T-helper 1 cell treated with Interleukin-12 subunit alpha and Interleukin-12 subunit beta and Interleukin-4 antibody, amounts not matched to agents 30 μg/mL and 1 μg/mL, for 36 hours (primary cell): ENCODE measurements around the gene MEF2A.
"Not testable (repeated sequence)": the region's sequence is repeated elsewhere in the genome, so short reads cannot be mapped to it uniquely, and the experiment has no call there.

Experiments used
- H3K27ac Mint-ChIP-seq: one replicate; pipeline ENCODE4 v1.8.0; 2021; ENCODE audit warnings: mild to moderate bottlenecking, mixed read lengths
- H3K27me3 Mint-ChIP-seq: one replicate; pipeline ENCODE4 v1.8.0; 2021; ENCODE audit warnings: low read depth, mixed read lengths
- H3K36me3 Mint-ChIP-seq: one replicate; pipeline ENCODE4 v1.8.0; 2021; ENCODE audit warnings: low read depth, mixed read lengths
- H3K4me1 Mint-ChIP-seq: one replicate; pipeline ENCODE4 v1.8.0; 2021; ENCODE audit warnings: low read depth, mixed read lengths
- H3K4me3 Mint-ChIP-seq: one replicate; pipeline ENCODE4 v1.8.0; 2021; ENCODE audit warnings: mild to moderate bottlenecking, moderate library complexity, mixed read lengths
- H3K9me3 Mint-ChIP-seq: one replicate; pipeline ENCODE4 v1.8.0; 2021; ENCODE audit warnings: mixed read lengths

The MEF2A gene

GRCh38 chr15:99738021-99738847 is 172.4 kb downstream of the MEF2A start:
- H3K9me3 Mint-ChIP-seq, result no peaks in the 10 kb centered on the region
- no peak overlapping the region for H3K27ac Mint-ChIP-seq
- no peak overlapping the region for H3K4me3 Mint-ChIP-seq
- H3K27me3 Mint-ChIP-seq, result no peaks in the 10 kb centered on the region
- peaks cover 21% of the 10 kb centered on the region for H3K4me1 Mint-ChIP-seq
- H3K36me3 Mint-ChIP-seq, result no peaks in the 10 kb centered on the region

DNA sequence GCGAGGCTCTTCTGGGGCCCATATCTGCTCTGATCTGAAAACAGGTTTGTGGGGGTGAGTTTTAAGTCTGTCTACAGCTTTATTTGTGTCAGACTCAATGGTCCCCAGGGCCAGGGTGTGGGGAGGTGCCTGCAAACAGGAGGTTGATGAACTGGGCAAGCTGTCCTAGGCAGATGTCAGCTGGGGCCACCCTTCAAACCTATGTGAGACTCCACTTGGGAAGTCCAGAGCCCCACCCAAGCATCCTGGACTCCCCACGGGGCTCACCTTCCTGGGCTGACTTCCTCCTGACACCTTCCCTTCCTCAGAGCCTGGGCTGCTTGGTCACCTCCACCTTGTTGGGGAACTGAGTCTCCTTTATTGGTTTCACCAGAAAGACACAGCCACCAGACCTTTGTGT is 176.1 kb downstream of the MEF2A start:
- Mint-ChIP-seq H3K4me3 (no peak overlapping the region), H3K4me1 (peaks cover 18% of the 10 kb centered on the region), H3K9me3 (no peaks in the 10 kb centered on the region), H3K27ac (no peak overlapping the region), H3K36me3 (no peaks in the 10 kb centered on the region), H3K27me3 (peaks cover 13% of the 10 kb centered on the region)

DNA sequence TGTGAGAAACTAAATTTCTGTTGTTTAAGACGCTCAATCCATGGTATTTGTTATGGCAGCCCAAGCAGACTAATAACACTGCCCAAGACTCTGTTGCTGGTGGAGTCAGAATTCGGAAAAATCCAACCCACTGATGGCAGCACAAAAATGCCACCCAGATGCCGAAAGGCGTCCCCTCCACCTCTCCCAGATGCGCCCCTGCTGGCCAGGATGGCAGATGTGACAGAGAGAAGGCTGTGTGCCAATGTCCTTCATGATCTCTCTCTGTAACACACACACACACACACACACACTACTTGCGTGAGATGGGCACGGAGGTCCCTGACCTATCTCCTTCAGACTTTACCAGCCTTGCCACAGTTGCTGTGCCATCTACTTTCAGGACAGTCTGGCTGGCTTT is 178.4 kb downstream of the MEF2A start:
- H3K27ac Mint-ChIP-seq, result no peak overlapping the region
- H3K4me1 Mint-ChIP-seq, result peaks cover 3% of the 10 kb centered on the region
- H3K4me3 Mint-ChIP-seq, result no peak overlapping the region
- H3K9me3 Mint-ChIP-seq, result no peaks in the 10 kb centered on the region
- H3K27me3 Mint-ChIP-seq, result peaks cover 13% of the 10 kb centered on the region
- H3K36me3 Mint-ChIP-seq, result no peaks in the 10 kb centered on the region

- Mint-ChIP-seq H3K27ac (no peak overlapping the region), H3K4me1 (peaks cover 3% of the 10 kb centered on the region), H3K36me3 (no peaks in the 10 kb centered on the region), H3K9me3 (no peaks in the 10 kb centered on the region), H3K4me3 (no peak overlapping the region), H3K27me3 (peaks cover 13% of the 10 kb centered on the region)
Measured at GRCh38 chr15:99745370-99746086, 179.7 kb downstream of the MEF2A start.

DNA sequence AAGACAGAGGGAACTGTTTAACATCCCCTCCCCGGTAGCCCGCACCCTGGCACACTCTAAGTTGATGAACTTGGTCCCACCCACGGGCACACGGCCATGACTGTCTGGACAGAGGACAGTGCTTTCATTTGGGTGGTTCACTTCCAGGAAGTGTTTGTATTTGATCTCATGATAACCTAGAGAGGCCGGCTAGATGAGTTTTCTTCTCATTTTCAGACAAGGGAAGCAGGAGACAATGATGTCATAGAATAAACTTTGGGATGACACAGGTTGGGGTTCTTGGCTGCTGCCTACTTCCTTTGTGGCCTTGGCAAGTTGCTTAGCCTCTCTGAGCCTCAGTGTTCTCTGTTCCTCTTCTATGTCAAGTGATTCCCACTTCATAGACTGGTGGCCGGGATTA is 183.6 kb downstream of the MEF2A start:
- Mint-ChIP-seq H3K9me3 (no peaks in the 10 kb centered on the region), H3K36me3 (no peaks in the 10 kb centered on the region), H3K4me1 (no peaks in the 10 kb centered on the region), H3K27me3 (peaks cover 13% of the 10 kb centered on the region), H3K27ac (no peak overlapping the region), H3K4me3 (no peak overlapping the region)

DNA sequence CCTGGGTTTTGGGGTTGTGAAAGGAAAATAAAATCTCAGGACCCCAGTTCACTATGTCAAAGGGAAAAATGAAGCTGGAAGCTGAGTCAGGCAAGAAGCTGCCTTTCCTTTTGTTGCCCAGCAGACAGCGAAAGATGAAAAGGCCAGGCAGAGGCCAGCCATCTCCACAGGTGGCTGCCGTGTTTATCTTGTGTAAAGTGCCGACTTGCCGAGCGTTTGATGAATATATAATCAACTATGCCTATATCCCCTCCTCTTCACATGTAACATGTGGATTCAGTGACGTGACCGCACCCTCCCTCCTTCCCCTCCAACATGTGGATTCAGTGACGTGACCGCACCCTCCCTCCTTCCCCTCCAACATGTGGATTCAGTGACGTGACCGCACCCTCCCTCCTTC is 184.5 kb downstream of the MEF2A start:
- H3K9me3 Mint-ChIP-seq, H3K4me3 Mint-ChIP-seq, H3K4me1 Mint-ChIP-seq, H3K36me3 Mint-ChIP-seq, H3K27ac Mint-ChIP-seq: not testable (repeated sequence)
- peaks cover 11% of the 10 kb centered on the region for H3K27me3 Mint-ChIP-seq

GRCh38 chr15:99752556-99752955 is 186.8 kb downstream of the MEF2A start:
- H3K4me1 Mint-ChIP-seq, result peaks cover 8% of the 10 kb centered on the region

DNA sequence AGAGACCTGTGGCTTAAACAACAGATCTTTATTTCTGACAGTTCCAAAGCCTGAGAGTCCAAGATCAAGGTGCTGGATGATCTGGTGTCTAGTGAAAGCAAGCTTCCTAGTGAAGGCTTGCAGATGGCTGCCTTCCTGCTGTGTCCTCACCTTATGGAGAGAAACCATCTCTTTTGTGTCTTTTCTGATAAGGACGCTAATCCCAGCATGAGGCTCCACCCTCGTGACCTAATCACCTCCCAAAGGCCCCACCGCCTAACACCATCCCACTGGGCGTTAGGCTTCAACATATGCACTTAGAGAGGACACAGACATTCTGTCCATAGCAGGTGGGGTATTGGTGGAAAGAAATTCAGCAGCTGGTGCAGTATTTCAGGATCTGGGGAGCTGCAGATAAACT is 187.3 kb downstream of the MEF2A start:
- Mint-ChIP-seq H3K9me3 (no peaks in the 10 kb centered on the region), H3K36me3 (no peaks in the 10 kb centered on the region), H3K27ac (no peak overlapping the region), H3K27me3 (peaks cover 5% of the 10 kb centered on the region), H3K4me3 (no peak overlapping the region), H3K4me1 (peaks cover 8% of the 10 kb centered on the region)

More at GRCh38 chr15:99752556-99752955, 186.8 kb downstream of the MEF2A start:
- no peak overlapping the region for H3K27ac Mint-ChIP-seq
- H3K4me3 Mint-ChIP-seq, result no peak overlapping the region
- H3K9me3 Mint-ChIP-seq, result no peaks in the 10 kb centered on the region
- peaks cover 3% of the 10 kb centered on the region for H3K27me3 Mint-ChIP-seq
- no peaks in the 10 kb centered on the region for H3K36me3 Mint-ChIP-seq

DNA sequence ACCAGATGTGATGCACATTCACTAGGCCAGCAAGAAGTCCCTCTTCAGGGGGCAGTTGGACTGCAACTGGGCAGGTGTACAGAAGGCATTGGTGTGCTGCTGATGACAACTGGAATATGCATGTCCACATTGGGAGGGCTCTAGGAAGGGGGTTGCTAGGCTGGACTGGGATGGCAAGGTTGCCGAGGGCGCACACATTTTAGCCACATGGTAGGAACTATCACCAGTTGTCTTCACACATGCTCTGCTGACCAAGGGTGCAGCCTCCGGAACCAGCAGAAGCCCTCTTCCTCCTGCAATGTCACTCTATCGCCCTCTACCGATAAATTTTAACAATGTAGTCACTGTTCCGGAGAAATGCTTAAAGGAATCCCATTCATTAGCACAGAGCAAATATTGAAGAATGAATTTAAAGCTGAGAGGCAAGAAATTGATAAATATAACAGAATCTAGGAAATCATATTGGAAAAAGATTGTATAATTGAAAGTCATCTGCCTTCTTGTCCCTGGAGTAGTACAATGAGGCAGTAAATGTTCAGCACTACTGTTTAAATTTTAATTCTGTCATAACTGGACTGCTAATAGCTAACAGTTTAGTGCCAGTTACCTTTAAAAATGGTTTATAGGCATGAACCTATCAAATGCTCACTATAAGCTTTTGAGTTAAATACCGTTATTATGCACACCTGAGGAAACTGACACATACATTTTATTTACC is 190.1 kb downstream of the MEF2A start:
- Mint-ChIP-seq H3K9me3 (no peaks in the 10 kb centered on the region), H3K27ac (no peak overlapping the region), H3K4me3 (no peak overlapping the region), H3K4me1 (peaks cover 8% of the 10 kb centered on the region), H3K36me3 (no peaks in the 10 kb centered on the region), H3K27me3 (peaks cover 7% of the 10 kb centered on the region)

DNA sequence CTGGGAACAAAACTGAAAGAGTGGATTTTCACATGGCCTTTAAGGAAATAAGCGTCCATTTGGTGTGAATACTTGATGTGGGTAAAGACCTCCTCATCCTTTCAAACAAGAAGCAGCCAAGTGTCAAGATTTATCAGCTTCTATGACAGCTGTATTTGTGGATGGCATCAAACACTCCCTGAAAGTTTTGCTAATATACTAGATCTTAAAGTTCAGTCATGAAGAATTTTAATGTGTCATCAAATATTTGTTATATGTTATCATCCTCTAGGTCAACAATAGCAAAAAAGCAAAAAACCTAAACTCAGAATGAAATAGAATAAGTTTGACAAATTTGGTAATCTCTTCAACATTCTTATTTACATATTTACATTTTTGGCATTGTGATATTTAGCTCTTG is 196.5 kb downstream of the MEF2A start:
- no peaks in the 10 kb centered on the region for H3K9me3 Mint-ChIP-seq
- H3K4me1 Mint-ChIP-seq, result no peaks in the 10 kb centered on the region
- no peak overlapping the region for H3K27ac Mint-ChIP-seq
- no peak overlapping the region for H3K4me3 Mint-ChIP-seq
- no peaks in the 10 kb centered on the region for H3K36me3 Mint-ChIP-seq
- peaks cover 8% of the 10 kb centered on the region for H3K27me3 Mint-ChIP-seq

GRCh38 chr15:99763827-99764226 is 198.0 kb downstream of the MEF2A start:
- Mint-ChIP-seq H3K9me3 (no peaks in the 10 kb centered on the region), H3K36me3 (no peaks in the 10 kb centered on the region), H3K4me1 (no peaks in the 10 kb centered on the region), H3K27ac (no peak overlapping the region), H3K4me3 (no peak overlapping the region), H3K27me3 (peaks cover 5% of the 10 kb centered on the region)

GRCh38 chr15:99764522-99764921 is 198.7 kb downstream of the MEF2A start:
- Mint-ChIP-seq H3K4me1 (no peaks in the 10 kb centered on the region), H3K36me3 (no peaks in the 10 kb centered on the region), H3K9me3 (no peaks in the 10 kb centered on the region), H3K27ac (no peak overlapping the region), H3K27me3 (peaks cover 5% of the 10 kb centered on the region), H3K4me3 (no peak overlapping the region)
